Erythroblast (primary cell): ENCODE data around the gene TRAF7.
"Not testable (repeated sequence)": the region's sequence is repeated elsewhere in the genome, so short reads cannot be mapped to it uniquely, and the experiment has no call there.

Experiments
- DNase-seq, 2 experiments: peaks; one replicate each; lab custom pipeline; 2025; lab: John Stamatoyannopoulos, UW
- GATA1 ChIP-seq: IDR thresholded peaks from 2 replicates; pipeline ENCODE4 v1.6.1; 2011; ENCODE audit warnings: low read depth, mild to moderate bottlenecking, control low read depth, low read length, moderate library complexity
- POLR2A ChIP-seq: IDR thresholded peaks from 2 replicates; pipeline ENCODE4 v1.6.1; 2011; ENCODE audit warnings: mild to moderate bottlenecking, low read length

Gene TRAF7

GRCh38 chr16:2155091-2155950 is at the start of gene TRAF7:
TRAF7 (plus strand) TSS chr16:2155782; CDS start chr16:2163921, 8,139 bp downstream.
- DNase-seq, result peak; percentile 100
- TF ChIP-seq POLR2A, result peak; percentile 100
- no peak for TF ChIP-seq GATA1

DNA sequence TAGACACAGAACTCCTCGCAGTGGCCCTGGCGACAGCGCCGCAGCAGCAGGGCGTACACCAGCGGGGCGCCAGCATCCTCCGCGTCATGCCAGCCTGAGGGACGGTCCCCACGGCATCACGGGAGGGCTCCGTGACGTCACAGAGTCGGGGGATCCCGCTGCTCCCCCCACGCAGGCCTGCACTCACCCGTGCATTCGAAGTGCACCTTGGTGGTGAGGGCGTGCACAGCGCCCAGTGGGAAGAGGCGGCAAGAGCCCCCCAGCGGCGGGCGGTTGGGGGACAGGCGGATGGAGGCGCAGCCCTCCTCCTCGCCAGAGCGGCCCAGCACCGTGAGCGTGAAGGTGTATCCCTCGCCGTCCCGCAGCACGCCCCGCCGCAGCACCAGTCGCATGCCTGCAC is 49.4 kb upstream of the TRAF7 start:
- not testable (repeated sequence) for DNase-seq

- not testable (repeated sequence) for DNase-seq
These were observed 48.3 kb upstream of the TRAF7 start for GRCh38 chr16:2107121-2107790.

DNA sequence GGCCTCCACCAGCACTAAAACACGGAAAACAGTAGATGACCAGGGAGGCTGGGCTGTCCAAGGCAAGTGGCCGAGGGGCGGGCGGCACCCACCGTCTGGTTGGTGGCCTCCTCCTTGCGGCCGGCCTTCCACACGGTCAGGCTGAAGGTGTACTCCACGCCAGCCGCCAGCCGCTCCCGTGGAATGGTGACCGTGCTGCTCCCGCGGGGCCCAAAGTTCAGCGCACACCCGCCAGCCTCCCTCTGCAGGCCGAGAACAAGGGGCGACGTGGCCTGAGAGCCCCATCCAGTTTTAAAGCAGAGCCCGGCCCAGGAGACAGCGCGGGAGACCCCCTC is 47.8 kb upstream of the TRAF7 start:
- not testable (repeated sequence) for DNase-seq

DNA sequence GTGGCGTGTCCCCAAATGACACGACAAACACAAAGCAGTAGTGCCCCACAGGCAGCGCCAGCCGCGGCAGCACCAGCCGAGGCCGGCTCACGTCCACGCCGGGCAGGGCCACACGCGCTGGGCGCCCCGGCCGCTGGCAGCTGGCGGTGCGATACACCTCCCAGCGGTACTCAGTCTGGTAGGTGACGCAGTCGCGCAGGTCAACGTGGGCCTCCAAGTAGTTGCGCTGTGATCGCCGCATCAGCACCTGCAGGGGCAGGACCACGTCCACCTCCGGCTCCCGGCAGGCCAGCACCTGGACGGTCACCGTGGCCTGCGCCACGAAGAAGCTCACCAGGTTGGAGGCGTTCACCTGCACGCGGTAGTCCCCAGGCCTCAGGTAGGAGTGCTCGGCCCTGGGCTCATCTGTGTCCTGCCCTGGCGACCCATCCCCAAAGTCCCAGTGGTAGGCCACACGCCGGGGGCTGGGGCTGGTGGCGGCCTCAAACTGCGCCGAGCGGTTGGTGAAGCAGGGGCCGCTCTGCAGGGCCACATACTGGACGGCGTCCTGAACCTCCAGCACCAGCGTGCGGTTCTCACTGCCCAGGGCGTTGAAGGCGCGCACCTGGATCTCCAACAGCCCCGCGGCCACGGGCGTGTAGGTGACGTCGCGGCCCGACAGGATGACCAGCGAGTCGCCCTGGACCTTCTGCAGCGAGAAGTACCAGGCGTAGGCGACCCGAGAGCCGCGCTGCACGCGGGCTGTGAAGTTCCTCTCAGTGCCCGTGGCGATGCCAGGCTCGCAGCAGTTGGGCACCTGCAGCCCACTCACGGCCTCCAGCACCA is 46.9 kb upstream of the TRAF7 start:
- not testable (repeated sequence) for DNase-seq

DNA sequence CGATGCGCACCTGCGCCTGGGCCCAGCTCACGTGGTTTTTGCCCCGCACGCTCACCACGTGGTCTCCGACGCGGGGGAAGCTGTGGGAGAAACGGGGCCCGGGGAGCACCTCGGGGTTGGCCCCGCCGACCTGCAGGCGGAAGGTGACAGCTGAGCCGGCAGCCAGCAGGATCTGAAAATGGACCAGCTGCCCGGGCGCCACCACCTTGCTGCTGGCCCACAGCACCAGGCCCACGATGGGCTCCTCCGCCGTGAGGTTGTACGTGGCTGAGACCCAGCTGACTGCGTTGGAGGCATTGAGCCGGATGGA is 46.4 kb upstream of the TRAF7 start:
- not testable (repeated sequence) for DNase-seq

- not testable (repeated sequence) for DNase-seq
These were observed 45.7 kb upstream of the TRAF7 start for GRCh38 chr16:2109872-2110271.

- not testable (repeated sequence) for DNase-seq
These were observed 45.1 kb upstream of the TRAF7 start for GRCh38 chr16:2110332-2111008.

GRCh38 chr16:2111009-2111353 is 44.6 kb upstream of the TRAF7 start:
- DNase-seq, result not testable (repeated sequence)

GRCh38 chr16:2111412-2112335 is 43.9 kb upstream of the TRAF7 start:
- DNase-seq, result not testable (repeated sequence)

DNA sequence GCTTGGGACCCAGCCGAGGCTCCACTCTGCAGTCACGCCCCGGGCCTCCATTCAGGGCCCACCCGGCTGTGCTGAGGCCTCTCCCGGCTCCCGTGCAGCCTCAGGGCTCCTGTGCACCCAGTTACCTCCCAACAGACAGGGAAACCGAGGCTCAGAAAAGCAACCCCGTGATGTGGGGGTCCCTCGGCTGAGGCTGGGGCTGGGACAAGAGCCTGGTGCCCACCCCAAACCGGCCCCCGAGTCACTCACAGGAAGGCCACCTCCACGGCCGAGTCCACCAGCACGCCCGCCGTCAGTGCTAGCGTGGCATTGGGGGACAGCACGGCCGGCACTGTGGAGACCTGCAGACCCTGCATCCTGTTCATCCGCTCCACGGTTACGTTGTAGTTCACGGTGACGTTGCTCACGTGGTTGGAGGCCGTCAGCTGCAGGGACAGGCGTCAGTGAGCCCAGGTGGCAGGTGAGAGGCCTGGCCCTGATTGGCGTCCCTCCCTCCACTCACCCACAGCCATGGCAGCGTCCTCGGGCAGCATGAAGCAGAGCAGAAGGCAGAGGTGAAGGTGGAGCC is 43.0 kb upstream of the TRAF7 start:
- DNase-seq, result not testable (repeated sequence)

DNA sequence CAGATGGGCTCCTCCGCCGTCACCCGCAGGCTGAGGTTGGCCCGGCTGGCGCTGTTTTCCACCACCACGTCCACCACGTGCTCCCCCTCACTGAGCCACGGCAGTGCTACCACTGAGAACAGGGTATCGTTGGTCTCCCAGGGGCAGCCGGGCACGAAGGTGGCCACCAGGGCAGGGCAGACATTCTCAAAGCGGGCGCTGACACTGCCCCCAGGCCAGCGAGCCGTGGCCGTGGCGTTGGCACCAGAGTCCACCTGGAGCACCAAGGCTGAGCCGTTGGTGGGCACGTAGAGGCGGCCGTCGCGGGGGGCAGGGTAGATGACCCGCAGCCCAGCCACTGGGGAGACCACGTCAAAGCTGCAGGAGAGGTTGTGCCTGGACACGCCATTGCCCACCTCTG is 41.4 kb upstream of the TRAF7 start:
- DNase-seq, result not testable (repeated sequence)

DNA sequence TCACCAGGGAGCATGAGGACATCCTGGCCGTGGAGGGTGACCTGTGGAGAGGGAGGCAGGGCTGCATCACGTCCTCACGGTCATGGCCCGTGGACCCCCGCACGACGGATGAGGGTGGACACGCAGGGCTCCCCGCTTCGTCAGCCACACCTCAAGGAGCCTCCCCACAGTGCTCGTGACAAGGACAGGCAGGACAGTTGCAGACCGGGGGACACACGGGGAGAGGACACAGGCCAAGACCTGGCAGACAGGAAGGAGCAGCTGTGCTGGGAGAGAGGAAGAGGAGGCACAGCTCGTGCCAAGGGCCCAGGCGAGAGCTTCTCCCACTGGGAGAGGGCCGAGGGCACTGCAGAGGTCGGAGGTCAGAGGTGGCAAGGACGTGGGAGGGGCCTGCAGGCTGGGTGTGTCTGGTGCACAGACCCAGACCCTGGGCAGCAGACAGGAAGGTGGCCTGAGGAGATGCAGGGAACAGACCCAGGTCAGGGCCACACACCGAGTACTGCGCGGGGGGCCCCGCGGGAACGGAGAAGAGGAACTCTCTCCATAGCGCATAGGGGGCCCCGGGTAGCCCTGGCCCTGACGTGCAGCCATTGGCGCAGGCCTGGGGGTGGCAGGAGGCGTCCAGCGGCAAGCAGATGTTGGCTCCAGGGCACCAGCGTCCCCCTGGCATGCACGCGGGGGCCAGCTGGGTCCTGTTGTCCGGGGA is 40.5 kb upstream of the TRAF7 start:
- DNase-seq, result not testable (repeated sequence)

- DNase-seq, result no peak
- TF ChIP-seq POLR2A (no peak), GATA1 (no peak)
These were observed 40.0 kb upstream of the TRAF7 start for GRCh38 chr16:2115591-2115973.

DNA sequence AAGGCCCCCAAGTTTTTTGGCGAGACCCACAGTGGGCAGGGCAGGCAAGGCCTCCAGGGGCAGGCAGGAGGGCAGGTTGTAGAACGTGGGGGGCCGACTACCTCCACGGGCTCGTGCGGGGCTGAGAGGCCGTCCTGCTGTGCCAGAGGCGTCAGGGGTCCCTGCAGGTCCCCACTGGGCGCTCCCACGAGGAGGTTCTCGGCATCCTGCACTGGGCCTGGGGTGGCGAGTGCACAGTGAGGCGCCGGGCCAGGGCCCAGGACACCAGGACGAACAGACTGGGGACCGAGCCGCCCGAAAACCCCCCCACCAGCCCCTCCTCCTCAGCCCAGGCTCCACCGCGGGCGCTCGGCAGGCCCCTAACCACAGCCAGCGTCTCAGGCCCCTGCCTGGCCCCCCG is 39.2 kb upstream of the TRAF7 start:
- DNase-seq, result not testable (repeated sequence)

DNA sequence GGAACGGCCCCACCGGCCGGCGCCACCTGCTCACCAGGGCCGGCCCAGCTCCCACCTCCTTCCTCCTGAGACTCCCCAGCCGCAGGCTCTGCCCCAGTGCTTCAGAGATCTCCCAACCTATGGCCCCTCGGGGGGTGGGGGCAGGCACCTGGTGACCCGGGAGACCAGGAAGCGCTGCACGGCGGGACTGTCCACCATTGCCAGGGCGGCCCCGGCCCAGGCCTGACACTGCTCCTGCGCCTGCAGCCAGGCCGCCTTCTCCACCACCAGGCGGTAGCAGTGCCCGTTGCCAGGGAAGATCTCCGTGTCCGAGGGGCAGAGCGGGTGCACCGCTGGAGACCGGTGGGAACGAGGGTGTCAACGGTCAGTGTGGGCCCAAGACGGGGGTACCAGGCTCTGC is 38.2 kb upstream of the TRAF7 start:
- DNase-seq, result not testable (repeated sequence)

- DNase-seq, result not testable (repeated sequence)
These were observed 37.4 kb upstream of the TRAF7 start for GRCh38 chr16:2117960-2118722.

DNA sequence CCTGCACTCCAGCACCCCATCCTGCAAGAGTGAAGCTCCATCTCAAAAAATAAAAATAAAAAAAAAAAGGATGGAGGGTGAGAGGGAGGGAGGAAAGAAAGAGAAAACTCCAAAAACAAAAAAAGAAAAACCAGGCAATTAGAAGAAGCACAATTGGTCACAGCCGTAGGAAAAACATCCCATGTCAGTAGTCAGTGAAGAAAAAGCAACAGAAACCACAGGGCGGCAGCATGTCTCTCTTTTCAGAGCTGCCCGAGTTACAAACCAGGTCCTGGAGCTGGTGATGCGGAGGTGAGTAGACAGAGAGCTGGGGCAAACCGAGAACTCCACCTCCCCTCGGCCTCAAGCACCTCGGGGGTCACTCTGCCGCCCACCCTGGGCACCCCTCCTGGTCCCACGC is 34.3 kb upstream of the TRAF7 start:
- DNase-seq, result peak in 1 of 2 experiments; percentile 43
